SW480 (cell line): ENCODE data around the gene TOX3.

Experiments used
- DNase-seq: peaks from one replicate; pipeline ENCODE4 v3.0.0-alpha.2; 2016; ENCODE audit warnings: low spot score

TOX3 gene

GRCh38 chr16:52537516-52537915 is 9.4 kb downstream of the TOX3 start:
- DNase-seq, result no peak

DNA sequence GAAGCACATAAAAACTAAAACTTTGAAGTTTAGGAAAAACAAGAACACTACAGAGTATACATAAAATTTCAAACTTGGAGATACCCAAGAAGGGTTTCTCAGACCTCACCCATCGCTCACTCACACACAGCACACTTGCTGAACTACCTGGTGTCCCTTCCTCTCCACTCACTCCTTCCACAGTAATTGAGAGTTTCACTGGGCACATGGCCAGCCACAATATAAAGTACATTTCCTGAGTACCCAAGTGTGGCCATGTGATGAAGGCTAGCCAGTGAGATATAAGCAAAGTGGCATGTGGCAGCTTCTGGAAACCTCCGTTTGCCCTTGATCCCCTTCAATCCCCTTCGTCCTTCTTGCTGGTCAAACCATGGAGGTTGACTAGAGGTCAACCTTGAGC is 11.9 kb downstream of the TOX3 start:
- DNase-seq, result no peak

DNA sequence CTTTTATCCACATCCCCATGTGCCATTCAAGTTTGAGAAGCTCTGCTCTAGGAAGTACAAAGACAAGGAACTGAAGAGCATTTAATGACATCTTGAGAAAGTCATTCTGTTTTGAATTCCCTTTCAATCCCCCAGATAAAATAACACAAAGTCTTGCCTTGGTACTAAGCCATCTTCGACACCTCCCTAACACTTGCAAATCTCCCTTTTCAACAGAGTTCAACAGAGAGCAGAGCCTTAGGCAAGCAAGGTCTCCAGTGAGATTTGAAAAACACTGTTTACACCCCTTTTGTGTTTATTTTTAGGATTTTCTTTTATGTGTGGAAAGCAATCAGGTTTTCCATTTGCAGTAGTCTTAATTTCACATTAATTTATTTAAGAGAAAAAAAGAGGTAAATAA is 13.6 kb downstream of the TOX3 start:
- no peak for DNase-seq

- no peak for DNase-seq
Measured at GRCh38 chr16:52532384-52532783, 14.6 kb downstream of the TOX3 start.

DNA sequence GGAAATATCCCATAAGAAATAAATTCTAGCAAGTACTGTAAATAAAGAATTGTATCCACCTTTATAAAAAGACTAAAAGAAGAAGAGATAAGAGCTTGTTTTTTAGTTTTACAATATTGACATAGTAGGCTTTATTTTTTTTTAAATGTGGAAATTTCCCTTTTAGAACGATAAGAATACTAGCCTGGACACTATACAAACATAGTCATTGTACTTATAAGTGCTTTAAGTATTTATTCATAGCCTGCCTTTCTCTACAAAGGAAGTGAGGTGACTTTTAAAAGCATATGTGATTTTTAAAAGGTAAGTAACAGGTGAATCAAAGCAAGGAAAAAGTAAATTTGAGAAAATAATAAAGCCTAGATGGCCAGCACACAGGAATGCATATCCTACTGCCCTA is 17.7 kb downstream of the TOX3 start:
- DNase-seq, result no peak

DNA sequence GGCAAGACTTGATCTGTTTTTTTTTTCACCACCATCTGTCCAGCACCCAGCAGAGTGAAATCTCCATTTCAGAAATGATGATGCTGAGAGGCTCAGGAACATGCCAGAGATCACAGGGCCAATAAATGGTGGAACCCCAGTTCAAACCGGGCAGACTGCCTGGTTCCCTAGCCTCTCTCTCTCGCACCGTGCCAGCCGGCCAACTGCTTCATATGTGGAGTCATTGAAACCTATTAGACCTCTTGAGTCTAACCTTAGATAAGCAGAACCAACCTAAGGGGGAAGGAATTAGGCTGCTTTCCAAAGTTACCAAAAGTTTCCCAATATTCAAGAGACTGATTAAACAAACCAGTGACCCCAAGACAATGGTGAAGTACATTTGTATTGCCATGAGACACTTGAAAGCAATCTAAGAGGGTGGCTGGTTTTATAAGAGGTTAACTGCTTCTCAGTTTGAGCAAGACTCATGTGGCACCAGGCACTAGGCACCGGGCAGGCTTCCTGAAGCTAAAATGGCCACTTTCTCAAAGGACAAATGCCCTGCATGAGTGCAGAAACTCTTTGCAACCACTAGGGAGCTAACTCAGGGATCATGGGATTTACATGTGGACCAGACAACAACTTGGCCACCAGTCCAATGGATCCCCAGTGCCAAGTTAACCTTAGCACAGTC is 18.4 kb downstream of the TOX3 start:
- DNase-seq, result no peak

GRCh38 chr16:52526830-52527229 is 20.1 kb downstream of the TOX3 start:
- DNase-seq, result no peak

DNA sequence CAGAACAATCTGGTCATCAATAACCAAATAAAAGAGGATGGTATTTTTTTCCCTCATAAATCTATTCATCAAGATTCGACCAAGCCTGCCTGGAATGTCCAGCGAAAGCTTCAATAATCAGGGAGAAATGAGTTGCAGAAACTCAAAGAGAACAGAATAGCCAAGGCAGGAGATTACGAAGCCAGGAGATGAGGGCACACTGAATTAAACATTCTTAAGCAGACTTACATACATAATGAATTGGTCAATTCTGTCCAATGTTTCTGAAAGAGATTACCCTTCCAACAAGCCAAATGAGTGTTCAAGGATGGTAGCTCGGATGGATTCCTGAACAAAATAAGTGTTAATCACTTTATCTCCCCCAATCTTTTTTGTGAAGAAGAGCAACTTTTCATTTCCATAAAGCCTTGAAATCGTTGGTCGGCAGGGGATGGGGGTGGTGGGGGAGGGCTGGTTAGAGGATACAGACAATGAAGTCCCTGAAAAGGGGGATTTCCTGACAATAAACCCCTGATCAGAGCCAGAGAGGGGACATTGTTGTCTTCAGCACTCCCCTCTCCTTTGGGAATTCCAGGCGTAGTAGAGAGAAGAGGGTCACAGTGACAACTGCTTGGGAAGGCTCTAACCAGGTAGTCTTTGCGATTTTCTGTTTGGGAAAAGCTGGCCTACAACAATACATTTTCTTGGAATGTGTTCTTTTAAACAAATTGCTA is 20.7 kb downstream of the TOX3 start:
- DNase-seq, result no peak

DNA sequence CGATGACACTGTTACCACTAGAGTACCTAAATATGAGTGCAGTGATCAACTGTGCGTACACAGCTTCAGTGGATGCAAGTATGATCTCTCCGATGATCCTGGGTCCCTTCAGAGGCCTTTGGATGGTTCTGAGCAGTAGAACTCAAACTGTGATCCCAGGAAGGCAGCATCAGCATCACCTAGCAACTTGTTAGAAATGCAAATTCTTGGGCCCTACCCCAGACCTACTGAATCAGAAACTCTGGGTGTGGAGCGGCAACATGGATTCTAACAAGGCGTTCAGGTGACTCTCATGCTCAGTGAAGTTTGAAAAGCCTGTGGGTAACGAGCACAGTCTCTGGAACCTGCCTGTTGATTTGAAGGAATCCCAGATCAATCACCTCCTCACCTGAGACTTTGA is 25.4 kb downstream of the TOX3 start:
- no peak for DNase-seq

GRCh38 chr16:52518884-52519283 is 28.1 kb downstream of the TOX3 start:
- DNase-seq, result no peak

- DNase-seq, result no peak
Measured at GRCh38 chr16:52515068-52515671, 31.8 kb downstream of the TOX3 start.

DNA sequence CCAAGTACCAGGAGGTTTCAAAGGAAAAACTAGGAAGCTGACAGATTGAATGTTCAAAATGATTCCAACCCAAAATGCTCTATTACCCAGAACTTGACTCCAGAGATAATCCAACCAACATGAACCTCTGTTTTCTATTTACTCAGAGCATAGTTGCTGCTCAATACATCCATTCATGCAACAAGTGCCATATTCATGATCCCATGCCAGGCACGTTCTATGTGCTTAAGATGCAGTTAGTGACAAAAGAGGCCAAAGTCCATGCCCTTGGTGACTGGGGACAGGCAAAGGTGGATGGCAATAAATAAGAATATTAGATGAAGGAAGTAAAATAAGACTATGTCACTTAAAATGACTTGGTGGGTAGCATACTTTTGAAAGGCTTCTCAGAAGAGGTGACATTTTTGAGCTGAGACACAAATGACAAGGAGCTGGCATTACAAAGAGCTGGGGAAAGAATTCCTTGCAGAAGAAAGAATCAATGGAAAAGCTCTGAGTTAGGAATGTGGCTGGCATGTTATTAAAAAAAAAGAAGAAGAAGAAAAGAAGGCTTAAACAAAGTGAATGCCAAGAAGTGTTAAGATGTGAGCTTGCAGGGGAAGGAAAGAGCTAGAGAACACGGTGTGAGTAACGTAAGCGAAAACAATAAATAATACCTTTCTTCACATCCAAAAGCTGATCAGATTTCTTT is 34.5 kb downstream of the TOX3 start:
- DNase-seq, result no peak

- DNase-seq, result no peak
Measured at GRCh38 chr16:52501746-52502145, 45.2 kb downstream of the TOX3 start.

DNA sequence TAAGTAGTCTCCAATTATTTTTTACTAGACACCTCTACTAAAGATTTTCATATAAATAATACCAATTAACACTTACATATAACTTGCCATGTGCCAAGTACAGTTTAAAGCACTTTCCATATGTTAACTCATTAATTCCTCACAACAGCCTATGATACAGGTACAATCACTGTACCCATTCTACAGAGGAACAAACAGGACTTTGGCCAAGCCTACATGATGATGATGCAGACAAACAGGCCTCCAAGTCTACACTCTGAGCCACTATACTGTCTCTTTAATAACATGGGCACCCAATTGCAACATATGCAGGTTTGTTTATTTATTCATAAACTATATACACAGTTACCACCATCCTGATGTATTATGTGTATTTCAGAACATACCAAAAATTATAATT is 46.0 kb downstream of the TOX3 start:
- DNase-seq, result no peak

DNA sequence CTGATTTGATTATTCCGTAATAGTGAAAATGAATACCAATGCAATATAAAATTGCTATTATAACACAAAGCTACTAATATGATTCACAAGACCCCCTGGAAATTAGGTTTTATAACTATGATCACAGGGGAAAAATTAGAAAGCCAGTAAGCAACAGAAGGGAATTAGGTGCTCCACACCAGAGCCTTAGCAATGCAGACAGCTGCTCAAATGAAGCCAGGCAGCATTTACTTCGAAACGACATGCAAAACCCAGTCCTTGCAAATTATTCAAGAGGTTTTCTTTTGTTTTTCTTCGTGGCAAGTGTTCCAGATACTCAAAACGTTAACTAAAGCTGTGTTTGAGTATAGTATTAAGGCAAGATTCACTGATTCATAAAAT is 47.9 kb downstream of the TOX3 start:
- DNase-seq, result no peak

DNA sequence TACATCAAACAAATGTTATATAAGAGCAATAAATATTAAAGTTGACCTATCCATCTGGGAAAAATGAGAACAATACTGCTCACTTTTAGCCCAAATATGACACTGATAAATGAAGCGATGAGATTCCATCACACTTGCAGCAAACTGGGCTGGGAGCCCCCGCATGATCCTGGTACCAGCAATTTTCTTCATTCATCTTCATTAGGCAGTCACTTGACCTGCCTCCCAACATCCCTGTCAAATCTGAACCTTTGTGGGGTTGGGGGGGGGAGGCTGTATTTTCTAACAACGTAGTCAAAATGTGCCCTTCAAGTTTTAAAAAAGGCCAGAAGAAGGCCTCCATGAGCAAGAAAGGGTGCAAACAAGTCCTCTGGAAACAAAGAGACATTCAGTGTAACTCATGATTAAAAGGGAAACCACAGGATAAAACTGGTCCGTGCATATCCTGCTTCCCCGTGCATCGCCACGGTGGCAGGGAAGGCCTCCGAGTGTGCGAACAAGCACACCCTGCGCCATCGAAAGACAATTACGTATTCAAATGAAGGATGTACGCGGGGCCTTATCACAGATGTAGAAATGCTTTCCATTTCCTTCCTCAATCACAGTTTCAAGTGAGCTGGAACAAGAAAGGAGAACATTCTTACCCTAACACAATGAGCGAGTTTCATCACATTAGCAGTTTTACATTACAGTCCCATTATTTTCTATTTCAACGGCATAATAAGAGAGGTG is 48.4 kb downstream of the TOX3 start:
- no peak for DNase-seq

- DNase-seq, result peak; percentile 13
Measured at GRCh38 chr16:52497067-52497816, 49.7 kb downstream of the TOX3 start.

DNA sequence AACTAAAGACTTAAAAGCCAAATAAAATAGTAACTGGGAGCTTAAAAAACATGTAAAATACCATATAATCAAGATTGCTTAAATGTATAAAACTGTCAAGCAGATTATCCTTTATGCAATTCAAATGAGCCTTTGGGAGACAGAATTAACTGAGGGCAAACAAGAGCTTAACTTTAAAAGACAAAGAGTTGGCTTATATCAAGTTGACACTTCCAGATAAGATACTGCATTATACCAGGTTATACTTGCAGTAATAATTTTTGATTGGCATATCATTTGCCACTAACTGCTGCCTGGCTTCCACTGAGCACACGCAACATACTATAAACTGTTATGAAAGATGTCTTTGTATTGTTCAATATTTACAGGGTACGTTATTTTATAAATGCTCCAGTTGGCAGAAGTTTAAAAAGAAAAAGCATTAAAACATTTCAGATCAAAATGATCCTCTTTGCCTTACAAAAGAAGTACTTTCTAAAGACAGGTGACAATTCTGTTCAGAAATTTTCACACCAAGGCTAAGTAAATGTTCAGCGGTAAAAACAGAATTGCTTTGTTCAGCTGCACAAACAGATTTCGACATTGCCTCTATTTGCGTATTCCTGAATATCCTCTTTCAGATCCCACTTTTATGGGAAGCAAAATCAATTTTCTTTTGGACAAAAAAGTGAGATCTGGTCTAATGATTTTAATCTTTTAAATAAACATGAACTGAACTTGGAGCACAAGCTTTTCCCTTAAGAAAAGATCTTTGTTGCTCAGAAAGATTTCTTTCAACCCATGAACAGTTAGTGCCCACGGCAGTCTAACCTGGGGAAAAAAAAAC is 50.7 kb downstream of the TOX3 start:
- DNase-seq, result no peak

- peak; percentile 30 for DNase-seq
Measured at GRCh38 chr16:52494621-52495020, 52.3 kb downstream of the TOX3 start.

GRCh38 chr16:52494145-52494544 is 52.8 kb downstream of the TOX3 start:
- DNase-seq, result no peak
